H1 (cell line): ENCODE data around the gene PEX14. TPM values are rescaled to one million over a fixed set of nuclear protein-coding genes. Genes with fewer than 3 reads are reported as not detected.

ENCODE experiments used
- CTCF ChIA-PET: fragments of 300-600 bp; sonication (Branson Sonifier 250); formaldehyde crosslinking; loops from one replicate; lab custom pipeline; 2021; ENCODE audit not compliant: partially characterized antibody; lab: Charles Lee
- POLR2A ChIA-PET: fragments of 300-600 bp; sonication (Branson Sonifier 250); formaldehyde crosslinking; loops from one replicate; lab custom pipeline; 2021; ENCODE audit warnings: inconsistent platforms; ENCODE audit not compliant: partially characterized antibody; lab: Charles Lee
- DNase-seq, 2 experiments: peaks; one replicate each; pipeline versions ENCODE4 v3.0.0 to v3.0.0-alpha.2; 2010 to 2022; ENCODE audit warnings: low spot score in 2 of 2, low read depth in 1 of 2, mixed read lengths in 1 of 2
- FAIRE-seq: peaks from 2 replicates; lab custom pipeline; 2011; peaks lifted over from hg19 to GRCh38; lab: Jason Lieb, UNC
- H2AFZ ChIP-seq: 2 replicates; pipeline ENCODE4 v1.8.1; 2012; ENCODE audit warnings: low read length, inconsistent platforms
- H2AK5ac ChIP-seq: 2 replicates; pipeline ENCODE4 v1.6.1; 2013; ENCODE audit warnings: low read depth, low read length
- H2BK120ac ChIP-seq: replicated peaks from 2 replicates; pipeline ENCODE3; 2013; ENCODE audit warnings: low read depth, low read length, inconsistent platforms
- H2BK12ac ChIP-seq: 2 replicates; pipeline ENCODE4 v1.6.1; 2013; ENCODE audit warnings: low read depth, low read length
- H2BK15ac ChIP-seq: 2 replicates; pipeline ENCODE4 v1.6.1; 2013; ENCODE audit warnings: low read length
- H2BK20ac ChIP-seq: 2 replicates; pipeline ENCODE4 v1.6.1; 2013; ENCODE audit warnings: low read length
- H2BK5ac ChIP-seq: 2 replicates; pipeline ENCODE4 v1.6.1; 2013; ENCODE audit warnings: low read depth, low read length
- H3K14ac ChIP-seq: 2 replicates; pipeline ENCODE4 v1.6.1; 2013; ENCODE audit warnings: inconsistent platforms; ENCODE audit not compliant: insufficient read length
- H3K18ac ChIP-seq: 2 replicates; pipeline ENCODE4 v1.6.1; 2013; ENCODE audit warnings: low read length; ENCODE audit errors: extremely low read depth
- H3K23ac ChIP-seq: 2 replicates; pipeline ENCODE4 v1.6.1; 2013; ENCODE audit warnings: inconsistent platforms; ENCODE audit not compliant: insufficient read length
- H3K23me2 ChIP-seq: 2 replicates; pipeline ENCODE4 v1.6.1; 2013; ENCODE audit warnings: low read depth, low read length
- H3K27ac ChIP-seq: 2 replicates; pipeline ENCODE4 v1.6.1; 2011; ENCODE audit warnings: low read depth, low read length, inconsistent platforms
- H3K27me3 ChIP-seq, 4 experiments: replicated peaks in 1 of 4; 1 replicate in 1 of 4; 2 replicates in 3 of 4; pipeline versions ENCODE4 v1.6.1 to v1.8.1; 2011 to 2013; ENCODE audit warnings: low read length in 3 of 4, mild to moderate bottlenecking in 3 of 4, inconsistent platforms in 2 of 4, mixed read lengths in 2 of 4, moderate library complexity in 1 of 4; ENCODE audit not compliant: control insufficient read depth in 3 of 4, insufficient read depth in 3 of 4; ENCODE audit errors: extremely low read depth in 1 of 4
- H3K36me3 ChIP-seq, 4 experiments: 2 replicates each; pipeline versions ENCODE4 v1.6.1 to v1.8.1; 2011 to 2013; ENCODE audit warnings: mild to moderate bottlenecking in 4 of 4, low read length in 3 of 4, moderate library complexity in 2 of 4, control low read depth in 1 of 4, inconsistent platforms in 1 of 4; ENCODE audit not compliant: insufficient read depth in 4 of 4, control insufficient read depth in 2 of 4
- H3K4ac ChIP-seq: replicated peaks from 2 replicates; pipeline ENCODE3; 2013; ENCODE audit warnings: low read length, low read depth, mixed read lengths, inconsistent platforms; ENCODE audit not compliant: insufficient read length
- H3K4me1 ChIP-seq, 4 experiments: replicated peaks in 1 of 4; 1 replicate in 1 of 4; 2 replicates in 3 of 4; pipeline versions ENCODE4 v1.6.1 to v1.8.1; 2011 to 2013; ENCODE audit warnings: low read length in 3 of 4, inconsistent platforms in 2 of 4, mixed read lengths in 1 of 4; ENCODE audit not compliant: insufficient read depth in 4 of 4, control insufficient read depth in 3 of 4
- H3K4me2 ChIP-seq, 2 experiments: 2 replicates each; pipeline versions ENCODE4 v1.6.1 to v1.8.1; 2011 to 2013; ENCODE audit warnings: low read depth in 2 of 2, low read length in 2 of 2, control low read depth in 1 of 2, inconsistent platforms in 1 of 2, mild to moderate bottlenecking in 1 of 2; ENCODE audit not compliant: insufficient read depth in 1 of 2
- H3K4me3 ChIP-seq, 4 experiments: fragments of 200-600, 300-600 bp in 1 of 4; sonication (generic), shearing (Covaris generic), sonication (Bioruptor Twin) in 1 of 4; 2 replicates each; pipeline versions ENCODE4 v1.5.1 to v1.8.1; 2011 to 2016; ENCODE audit warnings: low read length in 4 of 4, low read depth in 3 of 4, control low read depth in 2 of 4, inconsistent platforms in 2 of 4, mild to moderate bottlenecking in 2 of 4, mixed read lengths in 1 of 4, moderate library complexity in 1 of 4; ENCODE audit not compliant: insufficient read depth in 2 of 4; ENCODE audit errors: extremely low read depth in 1 of 4
- H3K56ac ChIP-seq: replicated peaks from 2 replicates; pipeline ENCODE3; 2013; ENCODE audit warnings: low read depth, mild to moderate bottlenecking, mixed read lengths, low read length, inconsistent platforms; ENCODE audit not compliant: insufficient read length
- H3K79me1 ChIP-seq: 2 replicates; pipeline ENCODE4 v1.6.1; 2013; ENCODE audit warnings: low read depth, low read length, control low read depth
- H3K79me2 ChIP-seq, 2 experiments: 2 replicates each; pipeline versions ENCODE4 v1.6.1 to v1.8.1; 2012 to 2013; ENCODE audit warnings: low read length in 2 of 2, mild to moderate bottlenecking in 2 of 2, inconsistent platforms in 1 of 2; ENCODE audit not compliant: insufficient read depth in 2 of 2, control insufficient read depth in 1 of 2
- H3K9ac ChIP-seq, 4 experiments: replicated peaks in 1 of 4; 1 replicate in 1 of 4; 2 replicates in 3 of 4; pipeline versions ENCODE4 v1.6.1 to v1.8.1; 2011 to 2013; ENCODE audit warnings: low read depth in 3 of 4, low read length in 3 of 4, control low read depth in 2 of 4, mild to moderate bottlenecking in 2 of 4, moderate library complexity in 2 of 4, inconsistent platforms in 1 of 4; ENCODE audit errors: extremely low read depth in 1 of 4
- H3K9me3 ChIP-seq, 2 experiments: 2 replicates each; pipeline versions ENCODE4 v1.6.1 to v1.8.1; 2012 to 2013; ENCODE audit warnings: mild to moderate bottlenecking in 2 of 2, moderate library complexity in 2 of 2, control low read depth in 1 of 2, inconsistent platforms in 1 of 2, low read depth in 1 of 2, low read length in 1 of 2, mixed read lengths in 1 of 2; ENCODE audit not compliant: insufficient read depth in 2 of 2
- H4K20me1 ChIP-seq, 2 experiments: replicated peaks in 1 of 2; 2 replicates each; pipeline versions ENCODE3 to v1.8.1; 2011 to 2013; ENCODE audit warnings: inconsistent platforms in 2 of 2, low read length in 2 of 2, mild to moderate bottlenecking in 1 of 2; ENCODE audit not compliant: insufficient read depth in 2 of 2, control insufficient read depth in 1 of 2
- H4K5ac ChIP-seq: 2 replicates; pipeline ENCODE4 v1.6.1; 2013; ENCODE audit warnings: low read length, low read depth, mixed read lengths, inconsistent platforms; ENCODE audit not compliant: insufficient read length
- H4K8ac ChIP-seq: 2 replicates; pipeline ENCODE4 v1.8.0; 2013; ENCODE audit warnings: mild to moderate bottlenecking, moderate library complexity, low read length, inconsistent platforms; ENCODE audit not compliant: insufficient read depth; ENCODE audit errors: extremely low read depth
- H4K91ac ChIP-seq: replicated peaks from 2 replicates; pipeline ENCODE3; 2013; ENCODE audit warnings: low read length, mixed read lengths, inconsistent platforms; ENCODE audit not compliant: insufficient read length
- CBX8 ChIP-seq: fragments of 300-800, 300-1000 bp; sonication (generic); IDR thresholded peaks from 2 replicates; pipeline ENCODE4 v1.7.1; 2016; ENCODE audit warnings: low read depth, low read length, borderline replicate concordance
- GABPA ChIP-seq: IDR thresholded peaks from 2 replicates; pipeline ENCODE4 v1.6.1; 2011; ENCODE audit warnings: mild to moderate bottlenecking, low read length, moderate library complexity, borderline replicate concordance; ENCODE audit not compliant: insufficient read depth
- HDAC2 ChIP-seq, 2 experiments: fragments of 300-600 bp in 1 of 2; sonication (generic) in 1 of 2; IDR thresholded peaks; 2 replicates each; pipeline ENCODE4 v1.6.1; 2011 to 2012; ENCODE audit warnings: low read depth in 2 of 2, low read length in 2 of 2, mild to moderate bottlenecking in 2 of 2, moderate library complexity in 2 of 2, borderline replicate concordance in 1 of 2, inconsistent platforms in 1 of 2
- JUN ChIP-seq: IDR thresholded peaks from 2 replicates; pipeline ENCODE4 v1.6.1; 2011; ENCODE audit warnings: low read depth, mild to moderate bottlenecking, improper control_type of control experiment, low read length
- KDM5A ChIP-seq: fragments of 200-600 bp; IDR thresholded peaks from 2 replicates; pipeline ENCODE4 v1.7.1; 2012; ENCODE audit warnings: mild to moderate bottlenecking, low read length, inconsistent platforms, mixed read lengths
- MAFK ChIP-seq: IDR thresholded peaks from 2 replicates; pipeline ENCODE4 v1.6.1; 2012; ENCODE audit warnings: low read depth, mild to moderate bottlenecking, improper control_type of control experiment, low read length
- NANOG ChIP-seq: IDR thresholded peaks from 2 replicates; pipeline ENCODE4 v1.6.1; 2011; ENCODE audit warnings: low read length, low read depth, mild to moderate bottlenecking, inconsistent platforms; ENCODE audit not compliant: insufficient read depth, poor library complexity, severe bottlenecking
- NRF1 ChIP-seq: IDR thresholded peaks from 2 replicates; pipeline ENCODE4 v1.6.1; 2011; ENCODE audit warnings: mild to moderate bottlenecking, low read depth, low read length, improper control_type of control experiment
- SUZ12 ChIP-seq: fragments of 200-600 bp; sonication (generic); IDR thresholded peaks from 2 replicates; pipeline ENCODE4 v1.6.1; 2012; ENCODE audit warnings: mild to moderate bottlenecking, inconsistent platforms, low read length, moderate library complexity, mixed read lengths
- YY1 ChIP-seq: IDR thresholded peaks from 2 replicates; pipeline ENCODE4 v1.6.1; 2011; ENCODE audit warnings: low read depth, mild to moderate bottlenecking, low read length
- WGBS, 2 experiments: shearing (Covaris generic) in 1 of 2; methylation state at CpG; one replicate each; pipeline versions ENCODE4 v1.1.6 to v1.1.7; 2013 to 2015; ENCODE audit warnings: low lambda C conversion rate in 2 of 2, mixed read lengths in 2 of 2, inconsistent platforms in 1 of 2, low coverage in 1 of 2, missing lambda C conversion rate in 1 of 2; ENCODE audit not compliant: insufficient replicate concordance in 2 of 2, insufficient coverage in 1 of 2, insufficient read length in 1 of 2; ENCODE audit errors: extremely low coverage in 1 of 2, missing lambda C conversion rate in 1 of 2; 5-methylcytosine and 5-hydroxymethylcytosine counted together
- polyA plus RNA-seq, 7 experiments: library from polyadenylated mRNA; depleted of rRNA in 3 of 7; stranded (reverse) in 5 of 7; unstranded in 2 of 7; fragments of >200 nt in 5 of 7; fragments of 200-250 nt in 2 of 7; gene quantifications; 1 replicate in 5 of 7; 2 replicates in 1 of 7; 4 replicates in 1 of 7; pipeline versions ENCODE4 v1.2.1 to v1.2.3, GENCODE V29; 2011 to 2013; ENCODE audit warnings: missing spikeins in 2 of 7, mixed read lengths in 2 of 7
- total RNA-seq: library from RNA; stranded (reverse); fragmentation: NEBNext Ultra II Directional; extraction: Animal tissue kit (Norgen Biotek cat#: 25700); gene quantifications from 2 replicates; pipeline ENCODE4 v1.2.1, GENCODE V29; 2021
- TF ChIP-seq, protein P1 (sequence below), 3 experiments: IDR thresholded peaks; 1 replicate in 2 of 3; 2 replicates in 1 of 3; pipeline versions ENCODE4 v1.5.1 to v1.6.1; 2011; ENCODE audit warnings: low read length in 3 of 3, mild to moderate bottlenecking in 3 of 3, inconsistent platforms in 2 of 3, low read depth in 1 of 3, moderate library complexity in 1 of 3; ENCODE audit not compliant: insufficient read depth in 1 of 3; ENCODE audit errors: control extremely low read depth in 1 of 3

Gene PEX14
- total and polyA plus RNA-seq, 2 of the 8 experiments (the other 6 are each of a cell fraction or from before 2014, with no cell fraction given), result 13.0 to 19.8 TPM

DNA sequence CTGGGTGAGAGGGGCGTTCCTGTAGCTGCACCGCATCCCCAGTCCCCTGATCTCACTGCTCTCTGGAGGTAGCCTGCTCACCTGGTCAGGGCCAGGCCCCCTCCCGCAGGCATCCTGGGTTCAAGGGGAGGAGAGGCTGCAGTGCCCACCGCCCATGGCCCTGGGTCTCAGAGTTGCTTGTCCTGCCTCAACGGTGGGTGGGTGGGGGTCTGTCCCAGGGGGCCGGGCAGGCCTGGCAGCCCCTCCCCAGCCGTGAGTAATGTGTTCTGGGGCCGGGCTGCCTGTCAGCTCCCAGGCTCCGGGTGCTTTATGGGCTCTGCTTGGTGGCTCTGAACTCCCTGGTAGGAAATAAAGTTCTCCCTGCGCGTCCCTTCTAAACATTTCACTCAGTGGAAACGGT lies 194.8 kb downstream of the PEX14 start:
- H3K18ac ChIP-seq, result no peak overlapping the region; the same call in 1 of the 2 replicates
- FAIRE-seq (no peak), DNase-seq (no peak)
- no peak overlapping the region for H3K27ac ChIP-seq
- no peak overlapping the region for H3K14ac ChIP-seq
- H4K8ac ChIP-seq, result no peak overlapping the region
- no peak overlapping the region for H2BK12ac ChIP-seq
- POLR2A ChIA-PET, result interaction anchor here (1.3 kb wide), 1 partner anchor 20 kb away, joined by 3 read pairs; no protein-coding TSS in a partner anchor
- CTCF ChIA-PET, result interaction anchor here (0.6 to 2.0 kb wide), 5 partner anchors 13 to 240 kb away, joined by 3 to 5 read pairs (median 4); no protein-coding TSS in a partner anchor
- no peak overlapping the region for H3K4me2 ChIP-seq
- H2BK15ac ChIP-seq, result no peak overlapping the region
- no peaks in the 10 kb centered on the region; the same call in 1 of the 2 replicates for H3K79me1 ChIP-seq
- H2BK120ac ChIP-seq, result no peak overlapping the region
- no peak overlapping the region for H3K23ac ChIP-seq
- H2AFZ ChIP-seq, result no peak overlapping the region
- H4K20me1 ChIP-seq, result no peaks in the 10 kb centered on the region
- H3K56ac ChIP-seq, result no peak overlapping the region
- H4K5ac ChIP-seq, result no peak overlapping the region
- H3K36me3 ChIP-seq, result no peaks in the 10 kb centered on the region
- H3K27me3 ChIP-seq, result no peaks in the 10 kb centered on the region
- peaks cover 0 to 18% (median 6%) of the 10 kb centered on the region in 4 experiments; a peak in 4 of 7 replicates for H3K4me1 ChIP-seq
- no peak overlapping the region for H4K91ac ChIP-seq
- 80% methylated on average over 8 of the region's 12 CpGs; no CpG with 5 or more reads in 1 of the 2 experiments for WGBS, 2 experiments
- no peaks in the 10 kb centered on the region for H3K23me2 ChIP-seq
- H3K9ac ChIP-seq, result no peak overlapping the region
- no peak overlapping the region for H2BK5ac ChIP-seq
- H2AK5ac ChIP-seq, result no peak overlapping the region
- H3K4me3 ChIP-seq, result no peak overlapping the region
- H2BK20ac ChIP-seq, result no peak overlapping the region
- H3K79me2 ChIP-seq, result no peaks in the 10 kb centered on the region
- H3K9me3 ChIP-seq, result no peaks in the 10 kb centered on the region
- H3K4ac ChIP-seq, result no peak overlapping the region
- no peak for TF ChIP-seq SUZ12
- no peak for TF ChIP-seq JUN
- no peak for TF ChIP-seq CBX8
- TF ChIP-seq YY1, result no peak
- TF ChIP-seq HDAC2 (IDR thresholded peaks at IDR 0.05; ENCODE audit: borderline replicate concordance in 1 of 2, low read depth in 2 of 2, low read length in 2 of 2), result no peak
- no peak for TF ChIP-seq GABPA
- TF ChIP-seq NANOG, result no peak
- TF ChIP-seq, protein P1, sequence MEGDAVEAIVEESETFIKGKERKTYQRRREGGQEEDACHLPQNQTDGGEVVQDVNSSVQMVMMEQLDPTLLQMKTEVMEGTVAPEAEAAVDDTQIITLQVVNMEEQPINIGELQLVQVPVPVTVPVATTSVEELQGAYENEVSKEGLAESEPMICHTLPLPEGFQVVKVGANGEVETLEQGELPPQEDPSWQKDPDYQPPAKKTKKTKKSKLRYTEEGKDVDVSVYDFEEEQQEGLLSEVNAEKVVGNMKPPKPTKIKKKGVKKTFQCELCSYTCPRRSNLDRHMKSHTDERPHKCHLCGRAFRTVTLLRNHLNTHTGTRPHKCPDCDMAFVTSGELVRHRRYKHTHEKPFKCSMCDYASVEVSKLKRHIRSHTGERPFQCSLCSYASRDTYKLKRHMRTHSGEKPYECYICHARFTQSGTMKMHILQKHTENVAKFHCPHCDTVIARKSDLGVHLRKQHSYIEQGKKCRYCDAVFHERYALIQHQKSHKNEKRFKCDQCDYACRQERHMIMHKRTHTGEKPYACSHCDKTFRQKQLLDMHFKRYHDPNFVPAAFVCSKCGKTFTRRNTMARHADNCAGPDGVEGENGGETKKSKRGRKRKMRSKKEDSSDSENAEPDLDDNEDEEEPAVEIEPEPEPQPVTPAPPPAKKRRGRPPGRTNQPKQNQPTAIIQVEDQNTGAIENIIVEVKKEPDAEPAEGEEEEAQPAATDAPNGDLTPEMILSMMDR (IDR thresholded peaks at IDR 0.05; ENCODE audit: control extremely low read depth in 1 of 3, insufficient read depth in 1 of 3, low read depth in 1 of 3, low read length in 3 of 3), result no peak
- no peak for TF ChIP-seq MAFK
- no peak for TF ChIP-seq KDM5A
- no peak for TF ChIP-seq NRF1
